ENCODE data around the gene MSRB2. TPM values are rescaled to one million over a fixed set of nuclear protein-coding genes. Genes with fewer than 3 reads are reported as not detected.
A peak's percentile ranks its signal among the peaks of the same experiment; 100 is the strongest.

Gene MSRB2
- total and polyA plus RNA-seq, 12 donors: 57.1 to 230 (median 175) TPM

- Histone ChIP-seq H3K9me3 (no peaks in the 10 kb centered on the region), H3K4me3 (no peak overlapping the region), H3K27ac (no peak overlapping the region), H3K4me1 (peaks cover 0 to 4% (median 0%) of the 10 kb centered on the region in 9 donors), H3K27me3 (peaks cover 0 to 26% (median 16%) of the 10 kb centered on the region in 7 donors), H3K36me3 (no peaks in the 10 kb centered on the region)
- TF ChIP-seq CTCF (IDR thresholded peaks at IDR 0.05): no peak
- 62 to 63% methylated on average over 10 of the region's 10 CpGs for WGBS, 2 donors
- intact Hi-C loops (cut with DNase I): loop anchor here in 6 of 10 donors (5.0 to 10.0 kb wide), 8 partner anchors 136 to 1401 kb away; no protein-coding TSS in a partner anchor
- no peak for ATAC-seq
- DNase-seq: no peak
Measured at GRCh38 chr10:23156447-23157150, 61.2 kb downstream of the MSRB2 start.

GRCh38 chr10:23157239-23157681 is 61.9 kb downstream of the MSRB2 start:
- 62 to 66% methylated on average over 14 of the region's 14 CpGs for WGBS, 2 donors
- peaks cover 0 to 4% (median 0%) of the 10 kb centered on the region in 9 donors for H3K4me1 ChIP-seq
- intact Hi-C loops (cut with DNase I): loop anchor here in 6 of 10 donors (5.0 to 10.0 kb wide), 8 partner anchors 135 to 1400 kb away; no protein-coding TSS in a partner anchor

GRCh38 chr10:23157691-23158369 is 62.5 kb downstream of the MSRB2 start:
- Histone ChIP-seq H3K27ac (no peak overlapping the region), H3K4me3 (no peak overlapping the region), H3K27me3 (peaks cover 0 to 32% (median 18%) of the 10 kb centered on the region in 7 donors), H3K9me3 (no peaks in the 10 kb centered on the region), H3K4me1 (peaks cover 0 to 4% (median 0%) of the 10 kb centered on the region in 9 donors), H3K36me3 (no peaks in the 10 kb centered on the region)
- intact Hi-C loops (cut with DNase I): loop anchor here in 6 of 10 donors (5.0 to 10.0 kb wide), 8 partner anchors 134 to 1399 kb away; no protein-coding TSS in a partner anchor
- no peak for TF ChIP-seq CTCF (IDR thresholded peaks at IDR 0.05)
- WGBS, 2 donors: 41 to 44% methylated on average over 12 of the region's 12 CpGs
- DNase-seq: no peak
- no peak for ATAC-seq

More at GRCh38 chr10:23157239-23157681, 61.9 kb downstream of the MSRB2 start:
- Histone ChIP-seq H3K27ac (no peak overlapping the region), H3K36me3 (no peaks in the 10 kb centered on the region), H3K4me3 (no peak overlapping the region), H3K27me3 (peaks cover 0 to 32% (median 18%) of the 10 kb centered on the region in 7 donors), H3K9me3 (no peaks in the 10 kb centered on the region)
- TF ChIP-seq CTCF (IDR thresholded peaks at IDR 0.05): no peak
- no peak for ATAC-seq
- no peak for DNase-seq

GRCh38 chr10:23158370-23158769 is 63.0 kb downstream of the MSRB2 start:
- H3K27me3 ChIP-seq: peaks cover 0 to 34% (median 19%) of the 10 kb centered on the region in 7 donors

More at GRCh38 chr10:23158370-23158769, 63.0 kb downstream of the MSRB2 start:
- TF ChIP-seq CTCF (IDR thresholded peaks at IDR 0.05): peak; percentile 39 to 84 (median 78)
- no peaks in the 10 kb centered on the region for H3K36me3 ChIP-seq
- intact Hi-C loops (cut with DNase I): loop anchor here in 6 of 10 donors (5.0 to 10.0 kb wide), 8 partner anchors 134 to 1399 kb away; no protein-coding TSS in a partner anchor
- no peak overlapping the region for H3K4me3 ChIP-seq
- ATAC-seq (peak in 6 of 8 donors; percentile 69 to 81 (median 74)), DNase-seq (peak in 1 of 2 donors; percentile 19)
- WGBS, 2 donors: 1 to 2% methylated on average over 5 of the region's 5 CpGs
- H3K9me3 ChIP-seq: no peaks in the 10 kb centered on the region
- H3K27ac ChIP-seq: no peak overlapping the region
- H3K4me1 ChIP-seq: peaks cover 0 to 4% (median 0%) of the 10 kb centered on the region in 9 donors

Data from heart right ventricle (tissue), 16 donors.